Thyroid gland (tissue), 4 donors: ENCODE measurements around the gene FBXL13. TPM values are rescaled to one million over a fixed set of nuclear protein-coding genes. Genes with fewer than 3 reads are reported as not detected.

Experiments used
- DNase-seq, 2 donors: peaks; one replicate each; pipeline ENCODE4 v3.0.0-alpha.2; 2019
- H3K27ac ChIP-seq, 3 donors: fragments of 200-600 bp; sonication (generic); 1 replicate in 2 of 3; 2 replicates in 1 of 3; pipeline ENCODE4 v1.5.1; 2016 to 2019; ENCODE audit warnings: mild to moderate bottlenecking in 1 of 3, moderate library complexity in 1 of 3
- H3K27me3 ChIP-seq: fragments of 200-600 bp; sonication (generic); one replicate; pipeline ENCODE4 v1.5.1; 2019
- H3K36me3 ChIP-seq, 2 donors: fragments of 200-600 bp; sonication (generic); one replicate each; pipeline ENCODE4 v1.5.1; 2016 to 2019
- H3K4me1 ChIP-seq, 2 donors: fragments of 200-600 bp; sonication (generic); one replicate each; pipeline ENCODE4 v1.5.1; 2017 to 2019
- H3K4me3 ChIP-seq, 3 donors: fragments of 200-600 bp; sonication (generic); replicated peaks in 1 of 3; 1 replicate in 2 of 3; 2 replicates in 1 of 3; pipeline ENCODE4 v1.5.1; 2016; ENCODE audit warnings: mild to moderate bottlenecking in 1 of 3
- H3K9me3 ChIP-seq: fragments of 200-600 bp; sonication (generic); one replicate; pipeline ENCODE4 v1.5.1; 2017
- CTCF ChIP-seq, 6 experiments: fragments of 200-600 bp in 3 of 6; fragments of 450-650 bp in 3 of 6; sonication (generic) in 3 of 6; IDR thresholded peaks; one replicate each; pipeline ENCODE4 v1.5.1; 2016 to 2019; ENCODE audit warnings: antibody characterized with exemption in 6 of 6, mild to moderate bottlenecking in 2 of 6, inconsistent platforms in 1 of 6, moderate library complexity in 1 of 6
- POLR2A ChIP-seq, 2 donors: fragments of 450-650 bp; IDR thresholded peaks; one replicate each; pipeline ENCODE4 v1.6.1; 2017; ENCODE audit warnings: antibody characterized with exemption in 2 of 2, mild to moderate bottlenecking in 2 of 2, moderate library complexity in 1 of 2
- WGBS, 2 donors: methylation state at CpG; one replicate each; pipeline ENCODE4 v1.1.5; 2017; 5-methylcytosine and 5-hydroxymethylcytosine counted together
- intact Hi-C: fragments of 100-400 bp; cut with DNase I; formaldehyde crosslinking; loops from one replicate; pipeline ENCODE4 v1.15.1; 2023
- total RNA-seq, 4 donors: library from RNA; depleted of rRNA; stranded (reverse); fragments of >200 nt; gene quantifications; one replicate each; pipeline ENCODE4 v1.2.3, GENCODE V29; 2016

FBXL13 gene
- total RNA-seq, 4 donors from 2014 or later = 4.2 to 9.6 (median 5.0) TPM

- DNase-seq = no peak
- H3K27ac ChIP-seq = no peak overlapping the region
- 81 to 85% methylated on average over 1 of the region's 1 CpG for WGBS, 2 donors
- no peaks in the 10 kb centered on the region for H3K36me3 ChIP-seq
- no peaks in the 10 kb centered on the region for H3K27me3 ChIP-seq
- TF ChIP-seq POLR2A (IDR thresholded peaks at IDR 0.05) = no peak
- no peak for TF ChIP-seq CTCF (IDR thresholded peaks at IDR 0.05)
- H3K9me3 ChIP-seq = no peaks in the 10 kb centered on the region
- intact Hi-C loops = no loop called here
- no peak overlapping the region for H3K4me3 ChIP-seq
- no peaks in the 10 kb centered on the region for H3K4me1 ChIP-seq
Measured at GRCh38 chr7:102892631-102893278, 181.8 kb downstream of the FBXL13 start.

GRCh38 chr7:102891693-102892261 lies 182.8 kb downstream of the FBXL13 start:
- no peak overlapping the region for H3K27ac ChIP-seq

GRCh38 chr7:102890971-102891692 lies 183.5 kb downstream of the FBXL13 start:
- DNase-seq = no peak
- no peaks in the 10 kb centered on the region for H3K9me3 ChIP-seq
- H3K36me3 ChIP-seq = no peaks in the 10 kb centered on the region
- WGBS, 2 donors = 84 to 87% methylated on average over 5 of the region's 5 CpGs
- H3K27ac ChIP-seq = no peak overlapping the region
- no peaks in the 10 kb centered on the region for H3K27me3 ChIP-seq
- H3K4me3 ChIP-seq = no peak overlapping the region
- intact Hi-C loops = no loop called here
- no peak for TF ChIP-seq POLR2A (IDR thresholded peaks at IDR 0.05)
- TF ChIP-seq CTCF (IDR thresholded peaks at IDR 0.05) = no peak
- no peaks in the 10 kb centered on the region for H3K4me1 ChIP-seq

More at GRCh38 chr7:102891693-102892261, 182.8 kb downstream of the FBXL13 start:
- Histone ChIP-seq H3K27me3 (no peaks in the 10 kb centered on the region), H3K9me3 (no peaks in the 10 kb centered on the region), H3K4me1 (no peaks in the 10 kb centered on the region), H3K36me3 (no peaks in the 10 kb centered on the region), H3K4me3 (no peak overlapping the region)
- WGBS, 2 donors = 70 to 71% methylated on average over 1 of the region's 1 CpG
- intact Hi-C loops = no loop called here
- TF ChIP-seq POLR2A (IDR thresholded peaks at IDR 0.05) = no peak
- TF ChIP-seq CTCF (IDR thresholded peaks at IDR 0.05) = no peak
- DNase-seq = no peak

- no peak overlapping the region for H3K4me3 ChIP-seq
- intact Hi-C loops = no loop called here
- 78 to 89% methylated on average over 2 of the region's 2 CpGs for WGBS, 2 donors
- H3K4me1 ChIP-seq = no peaks in the 10 kb centered on the region
- H3K9me3 ChIP-seq = no peaks in the 10 kb centered on the region
- H3K27ac ChIP-seq = no peak overlapping the region
- no peak for TF ChIP-seq CTCF (IDR thresholded peaks at IDR 0.05)
- DNase-seq = no peak
- H3K36me3 ChIP-seq = no peaks in the 10 kb centered on the region
- no peaks in the 10 kb centered on the region for H3K27me3 ChIP-seq
Measured at GRCh38 chr7:102890292-102890970, 184.2 kb downstream of the FBXL13 start.
